GM21423 (cell line): ENCODE results near the gene ZNF181.

Experiments
- ATAC-seq: cut with Tn5 transposase; IDR thresholded peaks from one replicate; pipeline ENCODE4 v1.9.1; 2021; ENCODE audit warnings: mild to moderate bottlenecking, moderate library complexity; ENCODE audit not compliant: unreplicated experiment

ZNF181 gene

GRCh38 chr19:34744896-34745690 lies 11.1 kb downstream of the ZNF181 start:
- ATAC-seq, result no peak

- ATAC-seq, result no peak
These were observed 23.4 kb downstream of the ZNF181 start for GRCh38 chr19:34757441-34757840.

GRCh38 chr19:34759218-34759917 lies 25.3 kb downstream of the ZNF181 start:
- no peak for ATAC-seq

- ATAC-seq, result no peak
These were observed 32.3 kb downstream of the ZNF181 start for GRCh38 chr19:34766386-34766785.

GRCh38 chr19:34767951-34768350 lies 33.9 kb downstream of the ZNF181 start:
- ATAC-seq, result no peak

- ATAC-seq, result peak; percentile 96
These were observed 38.9 kb downstream of the ZNF181 start, which contains the start of gene ZNF599 for GRCh38 chr19:34772697-34773554. ZNF599 (minus strand) TSS chr19:34773215; CDS start chr19:34772841, 374 bp downstream.

- ATAC-seq, result no peak
These were observed 39.5 kb downstream of the ZNF181 start for GRCh38 chr19:34773555-34773864.

- ATAC-seq, result no peak
These were observed 40.8 kb downstream of the ZNF181 start for GRCh38 chr19:34774857-34775256.

- ATAC-seq, result no peak
These were observed 44.3 kb downstream of the ZNF181 start for GRCh38 chr19:34778342-34778741.

GRCh38 chr19:34779652-34780051 lies 45.6 kb downstream of the ZNF181 start:
- ATAC-seq, result no peak

GRCh38 chr19:34786236-34786635 lies 52.2 kb downstream of the ZNF181 start:
- no peak for ATAC-seq

- no peak for ATAC-seq
These were observed 53.2 kb downstream of the ZNF181 start for GRCh38 chr19:34787059-34787824.

GRCh38 chr19:34788074-34788473 lies 54.0 kb downstream of the ZNF181 start:
- ATAC-seq, result no peak

- no peak for ATAC-seq
These were observed 59.5 kb downstream of the ZNF181 start for GRCh38 chr19:34793565-34793964.

GRCh38 chr19:34794066-34794960 lies 60.3 kb downstream of the ZNF181 start:
- no peak for ATAC-seq
